Panc1 (cell line): Measurements from ENCODE around the gene ALG1L2.
"Not testable (repeated sequence)": the region's sequence is repeated elsewhere in the genome, so short reads cannot be mapped to it uniquely, and the experiment has no call there.

Experiments
- CTCF ChIP-seq: fragments of 450-650 bp; IDR thresholded peaks from 2 replicates; pipeline ENCODE4 v1.5.1; 2017; ENCODE audit warnings: mild to moderate bottlenecking
- POLR2AphosphoS5 ChIP-seq: IDR thresholded peaks from 2 replicates; pipeline ENCODE4 v1.6.1; 2012; ENCODE audit warnings: mild to moderate bottlenecking, low read depth, low read length, moderate library complexity
- REST ChIP-seq, 2 experiments: IDR thresholded peaks; 2 replicates each; pipeline ENCODE4 v1.6.1; 2011 to 2012; ENCODE audit warnings: low read depth in 2 of 2, control low read depth in 1 of 2, low read length in 1 of 2, mild to moderate bottlenecking in 1 of 2, moderate library complexity in 1 of 2; ENCODE audit not compliant: insufficient read depth in 1 of 2
- SIN3A ChIP-seq: IDR thresholded peaks from 2 replicates; pipeline ENCODE4 v1.6.1; 2012; ENCODE audit warnings: low read depth, mild to moderate bottlenecking, low read length, moderate library complexity, borderline replicate concordance; ENCODE audit not compliant: insufficient read depth
- TCF7L2 ChIP-seq: IDR thresholded peaks from 2 replicates; pipeline ENCODE4 v1.6.1; 2011; ENCODE audit warnings: mild to moderate bottlenecking, low read depth, low read length, inconsistent platforms

GRCh38 chr3:130140756-130141155 is 59.1 kb downstream of the ALG1L2 start:
- TF ChIP-seq CTCF; REST (IDR thresholded peaks at IDR 0.05; ENCODE audit: insufficient read depth in 1 of 2, low read depth in 2 of 2, low read length in 1 of 2); SIN3A; POLR2AphosphoS5; TCF7L2: not testable (repeated sequence)
